ENCODE data around the gene MKRN2OS.

DNA sequence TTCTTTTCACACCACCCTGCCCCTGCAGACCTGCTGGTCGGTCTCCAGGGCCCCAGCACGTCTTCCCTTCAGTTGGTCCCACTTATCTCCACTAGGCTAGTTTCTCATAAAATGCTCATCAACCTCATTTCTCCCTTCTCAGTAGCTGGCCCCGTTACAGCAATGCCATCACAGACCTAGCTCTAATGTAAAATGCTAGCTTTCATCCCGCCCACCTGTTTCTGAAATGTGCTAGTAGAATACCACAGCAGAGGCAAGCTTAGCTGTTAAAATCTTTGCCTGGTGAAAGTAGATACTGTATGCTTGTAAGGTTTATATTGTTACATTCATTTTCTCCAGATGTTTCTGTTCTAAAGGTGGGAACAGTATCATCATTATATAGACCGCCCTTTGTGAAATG is 13.1 kb downstream of the MKRN2OS start:
- no peak for TF ChIP-seq CHD4 (IDR thresholded peaks at IDR 0.05)
- no peak for TF ChIP-seq MTA2 (IDR thresholded peaks at IDR 0.05; ENCODE audit: low read depth)
- TF ChIP-seq, protein P1, sequence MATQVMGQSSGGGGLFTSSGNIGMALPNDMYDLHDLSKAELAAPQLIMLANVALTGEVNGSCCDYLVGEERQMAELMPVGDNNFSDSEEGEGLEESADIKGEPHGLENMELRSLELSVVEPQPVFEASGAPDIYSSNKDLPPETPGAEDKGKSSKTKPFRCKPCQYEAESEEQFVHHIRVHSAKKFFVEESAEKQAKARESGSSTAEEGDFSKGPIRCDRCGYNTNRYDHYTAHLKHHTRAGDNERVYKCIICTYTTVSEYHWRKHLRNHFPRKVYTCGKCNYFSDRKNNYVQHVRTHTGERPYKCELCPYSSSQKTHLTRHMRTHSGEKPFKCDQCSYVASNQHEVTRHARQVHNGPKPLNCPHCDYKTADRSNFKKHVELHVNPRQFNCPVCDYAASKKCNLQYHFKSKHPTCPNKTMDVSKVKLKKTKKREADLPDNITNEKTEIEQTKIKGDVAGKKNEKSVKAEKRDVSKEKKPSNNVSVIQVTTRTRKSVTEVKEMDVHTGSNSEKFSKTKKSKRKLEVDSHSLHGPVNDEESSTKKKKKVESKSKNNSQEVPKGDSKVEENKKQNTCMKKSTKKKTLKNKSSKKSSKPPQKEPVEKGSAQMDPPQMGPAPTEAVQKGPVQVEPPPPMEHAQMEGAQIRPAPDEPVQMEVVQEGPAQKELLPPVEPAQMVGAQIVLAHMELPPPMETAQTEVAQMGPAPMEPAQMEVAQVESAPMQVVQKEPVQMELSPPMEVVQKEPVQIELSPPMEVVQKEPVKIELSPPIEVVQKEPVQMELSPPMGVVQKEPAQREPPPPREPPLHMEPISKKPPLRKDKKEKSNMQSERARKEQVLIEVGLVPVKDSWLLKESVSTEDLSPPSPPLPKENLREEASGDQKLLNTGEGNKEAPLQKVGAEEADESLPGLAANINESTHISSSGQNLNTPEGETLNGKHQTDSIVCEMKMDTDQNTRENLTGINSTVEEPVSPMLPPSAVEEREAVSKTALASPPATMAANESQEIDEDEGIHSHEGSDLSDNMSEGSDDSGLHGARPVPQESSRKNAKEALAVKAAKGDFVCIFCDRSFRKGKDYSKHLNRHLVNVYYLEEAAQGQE (IDR thresholded peaks at IDR 0.05; ENCODE audit: low read depth, low read length), result no peak
- TF ChIP-seq HDAC2 (IDR thresholded peaks at IDR 0.05), result no peak
- TF ChIP-seq EZH2 (IDR thresholded peaks at IDR 0.05; ENCODE audit: borderline replicate concordance, control insufficient read depth, low read depth, low read length), result no peak
- TF ChIP-seq TAF1 (IDR thresholded peaks at IDR 0.05; ENCODE audit: borderline replicate concordance, low read depth, low read length), result no peak
- TF ChIP-seq YY1 (IDR thresholded peaks at IDR 0.05; ENCODE audit: low read depth, low read length), result no peak
- no peak for TF ChIP-seq TBL1XR1 (IDR thresholded peaks at IDR 0.05; ENCODE audit: low read depth, low read length)
